Right renal cortex interstitium (tissue), 3 donors: Measurements from ENCODE around the gene PFKP. TPM values are rescaled to one million over a fixed set of nuclear protein-coding genes. Genes with fewer than 3 reads are reported as not detected.
"Not testable (repeated sequence)": the region's sequence is repeated elsewhere in the genome, so short reads cannot be mapped to it uniquely, and the experiment has no call there.

Experiments
- DNase-seq, 3 donors: peaks; one replicate each; pipeline ENCODE4 v3.0.0-alpha.2; 2013; ENCODE audit warnings: low read depth in 3 of 3, low spot score in 2 of 3
- polyA plus RNA-seq, 3 donors: library from polyadenylated mRNA; unstranded; fragments of 120-200 nt; gene quantifications; one replicate each; pipeline ENCODE4 v1.2.1, GENCODE V29; 2013; ENCODE audit not compliant: insufficient read length in 3 of 3

The PFKP gene
- polyA plus RNA-seq, 3 donors: 21.7 to 24.2 (median 22.4) TPM

DNA sequence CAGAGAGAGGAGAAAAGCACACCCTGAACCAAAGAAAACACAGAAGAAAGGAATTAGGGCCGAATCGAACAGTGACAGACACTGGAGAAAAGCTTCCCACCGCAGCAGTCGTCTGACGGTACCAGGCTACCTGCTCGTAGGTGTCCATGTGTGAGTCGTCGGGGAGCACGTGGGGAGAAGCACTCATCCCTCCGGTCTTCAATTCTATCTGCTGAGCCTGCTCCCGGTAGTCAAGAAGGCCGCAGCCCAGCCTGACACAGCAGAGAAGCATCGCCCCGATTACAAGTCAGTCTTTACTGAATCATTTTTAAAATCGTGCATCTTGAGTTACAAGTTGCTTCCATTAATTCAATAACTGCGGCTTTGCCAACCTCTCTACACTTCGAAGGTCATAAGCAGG is 80.7 kb downstream of the PFKP start:
- no peak for DNase-seq

DNA sequence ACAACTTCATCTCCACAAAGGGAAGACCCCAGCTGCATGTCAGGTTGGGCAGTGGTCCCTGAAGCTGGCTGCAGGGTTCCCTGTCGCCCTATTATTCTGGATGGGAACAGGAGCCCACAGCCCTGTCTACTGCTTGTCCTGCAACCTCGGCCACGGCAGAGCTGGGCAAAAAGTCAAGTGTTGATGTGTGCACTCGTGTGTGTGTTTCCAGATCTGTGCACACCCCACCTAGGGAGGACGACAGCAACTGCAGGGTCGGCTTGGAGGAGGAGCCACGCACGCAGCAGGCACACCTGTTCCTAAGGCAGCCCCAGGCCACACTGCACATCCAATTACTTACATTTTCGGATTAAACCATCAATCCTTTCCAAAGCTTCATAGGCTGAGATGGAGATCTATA is 81.6 kb downstream of the PFKP start:
- no peak for DNase-seq

DNA sequence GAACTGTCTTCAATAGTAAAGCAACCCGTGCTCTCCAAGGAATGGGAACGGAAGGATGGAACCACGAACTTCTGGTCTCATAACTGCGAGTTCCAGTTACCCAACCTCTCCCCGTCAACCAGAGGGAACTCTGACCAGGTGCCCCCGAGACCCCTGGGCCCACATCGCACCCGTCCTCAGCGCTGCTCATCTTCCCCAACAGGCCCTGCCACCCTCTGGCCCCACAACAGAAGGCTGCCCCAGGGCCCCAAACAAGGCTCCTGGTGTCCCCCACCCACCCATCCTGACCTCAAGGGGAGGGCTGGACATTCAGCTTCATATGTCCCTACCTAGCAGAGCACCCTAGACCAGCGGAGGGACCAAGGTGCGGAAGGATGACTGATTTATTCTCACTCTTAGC is 82.6 kb downstream of the PFKP start:
- no peak for DNase-seq

DNA sequence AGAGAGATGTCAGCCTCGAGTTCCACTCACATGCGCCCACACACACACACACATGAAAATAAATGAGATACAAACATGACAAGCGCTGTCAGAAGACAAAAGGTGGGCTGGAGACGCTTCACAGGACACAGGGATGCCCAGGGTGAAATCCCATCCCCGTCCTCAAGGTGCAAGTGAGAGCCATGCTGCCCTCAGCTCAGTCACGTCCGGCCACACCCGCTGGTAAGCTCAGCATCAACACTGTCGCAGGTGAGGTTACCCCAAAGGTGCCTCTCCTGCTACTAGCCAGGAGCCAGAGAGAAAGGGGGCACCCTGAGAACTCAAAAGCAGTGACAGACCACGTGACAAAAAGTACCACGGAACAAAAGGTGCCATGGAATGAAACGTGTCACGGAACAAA is 83.0 kb downstream of the PFKP start:
- no peak for DNase-seq

DNA sequence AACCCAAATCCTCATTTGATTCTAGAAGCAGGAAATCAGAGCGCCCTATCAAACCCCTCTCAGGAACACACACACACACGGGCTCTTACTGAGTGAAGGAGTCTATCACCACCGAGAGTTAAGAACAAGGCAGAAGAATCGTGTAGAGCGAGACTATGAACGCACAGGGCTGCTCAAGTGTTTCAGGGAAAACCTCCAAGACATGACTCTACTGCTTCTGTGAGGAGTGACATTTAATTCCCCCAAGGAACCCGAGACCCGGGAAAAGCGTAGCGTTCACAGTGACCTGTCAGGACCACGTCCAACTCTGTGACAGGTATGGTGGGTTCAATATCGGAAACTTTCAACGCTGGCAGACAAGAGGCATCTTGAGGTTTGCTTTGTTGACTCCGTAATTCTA is 83.6 kb downstream of the PFKP start:
- no peak for DNase-seq

DNA sequence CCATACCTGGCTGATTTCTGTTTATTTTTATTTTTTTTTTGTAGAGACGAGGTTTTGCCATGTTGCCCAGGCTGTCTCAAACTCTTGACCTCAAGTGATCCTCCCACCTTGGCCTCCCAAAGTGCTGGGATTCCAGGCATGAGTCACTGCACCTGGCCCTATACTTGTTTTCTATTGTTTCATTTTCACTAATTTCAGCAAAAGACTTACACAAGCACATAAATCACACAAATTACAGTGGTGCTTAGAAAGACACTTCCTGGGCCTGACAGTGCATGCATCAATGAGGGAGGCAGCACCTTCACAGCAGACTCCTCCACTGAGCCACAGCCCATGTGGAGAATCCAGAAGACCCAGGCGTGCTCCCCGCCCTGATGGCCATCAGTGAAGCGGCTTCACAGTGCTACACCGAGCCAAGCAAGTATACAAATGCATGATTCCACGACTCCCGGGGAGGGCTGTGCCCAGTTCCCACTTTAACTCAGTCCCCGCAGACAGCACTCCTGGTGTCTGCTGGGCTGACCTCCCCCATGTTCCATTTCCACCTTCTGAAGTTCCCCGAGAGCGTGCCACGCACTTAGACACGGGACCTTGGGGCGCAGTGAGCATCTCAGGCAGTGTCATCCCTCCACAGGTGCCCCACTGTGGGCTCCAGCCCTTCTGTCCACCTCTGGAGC is 84.7 kb downstream of the PFKP start:
- no peak for DNase-seq

DNA sequence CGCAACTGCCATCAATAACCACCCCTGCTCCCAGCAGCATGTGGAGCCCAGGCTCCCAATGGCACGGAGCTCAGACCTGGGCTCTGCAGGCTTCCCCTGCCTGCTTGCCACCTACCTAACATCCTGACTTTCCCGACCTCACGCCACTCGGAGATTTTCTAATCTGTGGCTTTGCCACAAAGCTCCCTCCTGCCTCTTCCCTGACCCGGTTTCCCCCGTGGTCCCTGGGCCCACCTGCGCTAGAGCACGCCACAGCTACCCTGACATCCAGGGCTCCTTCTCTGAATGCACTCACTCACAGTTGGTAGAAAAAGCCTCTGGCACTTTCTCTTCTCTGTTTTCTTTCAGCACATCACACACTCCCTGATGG is 85.2 kb downstream of the PFKP start:
- no peak for DNase-seq

DNA sequence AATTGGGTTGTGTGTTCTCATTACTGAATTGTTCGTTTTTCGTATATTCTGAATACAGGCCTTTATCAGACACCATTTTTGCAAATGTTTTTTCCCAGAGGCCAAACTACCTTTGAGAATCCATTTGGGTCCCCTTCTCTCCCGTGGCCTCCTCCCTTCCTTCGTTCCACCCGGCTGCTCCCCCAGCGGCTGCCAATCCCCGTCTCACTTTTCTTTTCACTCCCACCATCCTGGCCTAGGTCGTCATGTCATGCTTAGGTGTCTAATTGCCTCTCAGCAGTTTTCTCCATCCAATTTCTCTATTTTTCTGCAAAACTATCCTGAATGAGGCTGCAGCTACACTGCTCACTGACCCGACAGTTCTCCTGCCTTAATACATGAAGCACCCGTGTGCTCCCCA is 87.3 kb downstream of the PFKP start:
- DNase-seq: peak in 1 of 3 donors; percentile 12

DNA sequence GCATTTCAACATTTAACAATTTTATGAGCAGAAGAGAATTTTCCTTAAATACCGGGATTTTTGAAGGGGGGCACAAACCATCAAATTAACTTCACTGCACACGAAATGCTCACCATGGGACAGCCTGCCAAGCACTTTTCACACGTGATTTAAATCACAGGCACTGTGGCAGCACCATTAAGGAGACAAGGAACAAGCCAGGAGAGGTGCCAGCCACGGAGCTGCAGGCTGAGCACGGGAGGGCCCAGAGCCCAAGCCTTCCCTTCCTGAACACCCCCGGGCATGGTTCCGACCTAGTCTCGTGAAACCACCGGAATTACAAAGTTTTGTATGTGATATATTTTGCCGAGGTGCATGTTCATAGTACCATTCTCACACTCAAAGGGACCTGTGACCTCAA is 91.8 kb downstream of the PFKP start:
- DNase-seq: no peak

DNA sequence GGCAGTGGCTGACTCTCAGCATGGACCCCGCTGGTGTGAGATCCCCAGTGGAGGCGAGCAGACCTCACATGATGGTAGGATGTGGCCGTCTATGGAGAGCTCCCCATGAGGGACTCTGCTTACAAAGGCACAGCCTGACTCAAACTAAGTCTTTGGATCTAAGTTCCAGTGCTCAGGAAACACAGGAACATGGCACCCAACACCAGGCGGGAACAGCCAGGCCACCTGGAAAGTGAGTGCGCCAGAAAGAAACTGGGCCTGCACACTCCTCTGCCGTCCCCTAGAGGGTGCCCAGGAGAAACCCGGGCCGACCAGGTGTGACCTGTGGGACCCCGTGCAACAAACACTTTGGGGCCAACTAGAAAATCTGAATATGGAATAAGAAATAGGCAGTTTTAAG is 95.2 kb downstream of the PFKP start:
- DNase-seq: no peak

DNA sequence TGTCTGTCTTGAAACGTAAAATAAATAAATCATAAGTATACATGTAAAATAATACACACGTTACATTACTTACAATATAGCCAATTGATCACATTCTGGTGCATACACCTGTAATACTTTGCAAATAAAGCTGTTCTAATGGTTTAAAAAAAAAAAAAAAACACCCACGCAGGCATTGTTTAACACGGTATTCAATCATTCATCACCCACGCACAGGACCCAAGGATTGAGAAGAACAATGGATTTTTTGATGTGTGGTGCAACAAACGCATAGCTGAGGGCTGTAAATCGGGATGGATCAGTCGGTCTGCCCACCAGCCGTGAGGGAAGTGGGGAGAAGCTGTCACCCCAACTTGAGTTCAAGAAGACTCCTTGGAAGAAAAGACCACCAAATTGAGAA is 96.5 kb downstream of the PFKP start:
- DNase-seq: no peak

DNA sequence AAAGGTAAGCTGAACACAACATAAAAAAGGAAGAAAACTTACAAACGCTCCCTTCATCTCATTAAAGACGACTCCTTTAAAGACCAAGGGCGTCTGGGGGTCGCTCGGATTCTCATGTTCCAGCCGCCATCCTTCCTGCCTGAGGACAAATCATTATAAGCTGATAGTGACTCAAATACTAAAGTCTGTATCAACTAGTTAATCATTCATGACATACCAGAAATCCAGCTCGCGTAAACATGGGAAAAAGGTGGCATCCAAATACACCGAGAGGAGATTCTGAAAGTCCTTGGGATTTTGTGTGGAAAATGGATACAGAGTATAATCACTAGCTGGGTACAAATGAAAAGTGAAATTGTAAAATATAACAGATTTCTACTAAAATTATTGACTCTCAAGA is 97.8 kb downstream of the PFKP start:
- no peak for DNase-seq

DNA sequence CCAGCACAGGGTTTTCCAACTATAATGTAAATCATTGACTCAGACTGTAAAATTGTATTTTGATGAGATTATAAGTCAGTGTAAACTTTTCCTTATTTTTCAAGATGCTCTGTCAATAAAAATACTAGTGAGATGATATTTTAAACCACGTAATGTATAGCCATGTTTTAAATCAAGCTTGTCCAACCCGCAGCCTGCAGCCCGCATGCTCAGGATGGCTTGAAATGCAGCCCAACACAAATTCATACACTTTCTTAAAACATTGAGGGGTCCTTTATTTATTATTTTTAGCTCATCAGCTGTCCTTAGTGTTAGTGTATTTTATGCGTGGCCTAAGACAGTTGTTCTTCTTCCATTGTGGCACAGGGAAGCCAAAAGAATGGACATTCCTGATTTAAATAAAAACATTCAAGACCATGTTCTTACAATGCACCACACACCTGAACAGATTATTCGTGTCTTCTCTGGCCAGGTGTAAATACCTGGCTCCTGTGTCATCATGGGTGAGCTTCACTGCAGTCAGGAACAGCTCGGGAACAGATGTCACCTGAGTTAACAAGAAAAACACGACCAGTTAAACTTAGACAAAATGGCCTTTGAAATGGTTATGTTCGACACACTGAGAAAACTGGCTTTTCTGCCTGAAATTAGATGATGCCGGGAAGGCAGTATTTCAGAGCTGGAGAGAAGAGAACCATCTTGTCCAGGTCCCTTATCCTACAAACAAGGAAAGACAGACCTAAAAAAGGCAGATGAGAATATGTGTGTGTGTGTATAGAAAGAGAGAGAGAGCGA is 99.3 kb downstream of the PFKP start:
- DNase-seq: no peak

DNA sequence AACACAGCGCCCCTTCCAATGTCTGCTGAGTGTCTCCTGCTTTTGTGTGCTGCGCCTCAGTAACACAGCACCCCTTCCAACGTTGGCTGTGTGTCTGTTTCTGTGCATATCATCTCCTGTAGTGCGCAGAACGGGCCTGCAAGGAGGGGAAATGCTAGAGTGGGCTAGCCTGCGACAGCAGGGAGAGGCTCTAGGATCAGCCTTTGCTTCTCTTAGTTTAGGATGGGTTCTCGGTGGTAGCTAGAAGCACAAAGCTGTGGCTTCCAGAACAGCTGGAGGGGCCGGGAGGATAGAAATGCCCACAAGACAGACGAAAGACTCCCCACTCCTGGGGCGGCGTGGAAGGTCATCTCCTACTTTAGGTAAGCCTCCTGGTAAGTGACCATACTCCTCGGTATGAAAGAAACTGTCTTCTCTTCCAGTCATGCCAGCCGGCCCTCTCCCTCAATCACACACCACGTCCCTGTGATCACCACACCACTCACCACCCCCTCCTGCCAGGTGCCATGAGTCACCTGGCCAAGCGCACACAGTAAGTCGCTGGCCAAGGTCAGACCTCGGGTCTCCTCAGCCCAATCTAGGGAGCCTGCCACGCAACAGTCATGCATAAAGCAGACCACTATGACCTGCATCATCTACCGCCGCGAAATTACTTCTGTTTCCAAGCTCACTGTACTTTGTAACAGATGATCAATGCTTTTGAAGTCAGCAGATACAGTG is 100.4 kb downstream of the PFKP start:
- DNase-seq: no peak

DNA sequence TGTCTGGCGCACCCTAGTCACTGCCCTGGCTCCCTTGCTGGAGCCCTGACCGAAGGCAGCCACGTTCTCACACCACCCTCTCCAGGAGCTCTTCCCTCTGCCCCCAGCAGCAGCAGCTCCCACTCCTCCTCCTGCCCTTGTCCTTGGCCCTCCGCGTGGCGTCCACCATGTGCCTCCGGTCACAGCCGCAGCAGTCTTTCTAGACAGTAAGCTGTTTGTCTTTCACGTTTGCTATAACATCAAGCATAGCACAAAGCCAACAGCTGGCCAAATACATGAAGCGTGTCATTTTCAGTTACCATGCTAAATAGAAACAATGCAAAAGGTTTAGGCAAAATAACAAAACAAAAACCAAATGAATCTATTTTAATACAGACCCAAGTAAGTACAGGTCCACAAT is 101.9 kb downstream of the PFKP start:
- DNase-seq: no peak

DNA sequence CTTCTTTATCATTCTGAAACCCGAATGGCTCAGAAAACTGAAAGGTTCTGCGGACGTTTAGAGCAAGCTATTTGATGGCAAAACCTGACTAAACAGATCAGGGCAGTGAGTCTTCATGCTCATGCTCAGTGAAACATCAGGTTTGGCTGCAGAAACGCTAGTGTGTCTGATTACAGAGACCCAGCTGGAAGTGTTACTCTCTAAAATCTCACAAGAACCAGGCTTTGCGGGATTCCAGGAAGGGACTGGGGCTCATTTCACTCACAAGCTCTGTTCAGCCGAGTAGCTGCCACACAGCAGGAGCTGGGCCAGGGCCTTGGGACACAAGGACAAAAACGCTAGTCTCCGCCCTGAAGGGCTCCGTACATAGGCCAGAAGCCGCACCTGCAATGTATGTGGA is 102.3 kb downstream of the PFKP start:
- DNase-seq: no peak

DNA sequence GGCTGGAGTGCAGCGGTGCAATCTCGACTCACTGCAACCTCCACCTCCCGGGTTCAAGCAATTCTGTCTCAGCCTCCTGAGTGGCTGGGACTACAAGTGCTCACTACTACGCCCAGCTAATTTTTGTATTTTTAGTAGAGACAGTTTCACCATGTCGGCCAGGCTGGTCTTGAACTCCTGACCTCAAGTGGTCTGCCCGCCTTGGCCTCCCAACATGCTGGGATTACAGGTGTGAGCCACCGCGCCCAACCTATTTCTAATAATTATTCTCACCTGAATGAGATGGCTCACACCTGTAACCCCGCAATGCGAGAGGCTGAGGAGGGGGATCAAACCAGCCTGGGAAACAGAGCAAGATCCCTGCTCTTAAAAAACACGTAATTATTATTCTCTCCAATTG is 104.1 kb downstream of the PFKP start:
- not testable (repeated sequence) for DNase-seq

DNA sequence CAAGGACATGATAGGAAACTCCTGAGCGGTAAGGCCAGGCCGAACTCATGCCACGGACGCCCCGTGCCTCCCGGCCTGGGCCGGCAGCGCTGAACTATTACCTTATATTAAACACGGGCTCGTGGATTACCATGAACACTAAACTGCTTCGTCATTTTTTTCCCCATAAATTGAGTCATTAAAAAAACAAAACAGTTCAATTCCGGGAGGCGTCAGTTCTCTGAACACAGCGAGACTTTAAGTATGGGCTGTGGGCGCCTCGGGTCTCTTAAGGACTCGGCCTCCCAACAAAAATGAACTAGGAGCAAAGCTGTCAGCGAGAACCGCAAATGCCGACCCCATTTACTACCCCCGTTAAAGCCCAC is 104.7 kb downstream of the PFKP start:
- DNase-seq: peak in 2 of 3 donors; percentile 25 to 26

DNA sequence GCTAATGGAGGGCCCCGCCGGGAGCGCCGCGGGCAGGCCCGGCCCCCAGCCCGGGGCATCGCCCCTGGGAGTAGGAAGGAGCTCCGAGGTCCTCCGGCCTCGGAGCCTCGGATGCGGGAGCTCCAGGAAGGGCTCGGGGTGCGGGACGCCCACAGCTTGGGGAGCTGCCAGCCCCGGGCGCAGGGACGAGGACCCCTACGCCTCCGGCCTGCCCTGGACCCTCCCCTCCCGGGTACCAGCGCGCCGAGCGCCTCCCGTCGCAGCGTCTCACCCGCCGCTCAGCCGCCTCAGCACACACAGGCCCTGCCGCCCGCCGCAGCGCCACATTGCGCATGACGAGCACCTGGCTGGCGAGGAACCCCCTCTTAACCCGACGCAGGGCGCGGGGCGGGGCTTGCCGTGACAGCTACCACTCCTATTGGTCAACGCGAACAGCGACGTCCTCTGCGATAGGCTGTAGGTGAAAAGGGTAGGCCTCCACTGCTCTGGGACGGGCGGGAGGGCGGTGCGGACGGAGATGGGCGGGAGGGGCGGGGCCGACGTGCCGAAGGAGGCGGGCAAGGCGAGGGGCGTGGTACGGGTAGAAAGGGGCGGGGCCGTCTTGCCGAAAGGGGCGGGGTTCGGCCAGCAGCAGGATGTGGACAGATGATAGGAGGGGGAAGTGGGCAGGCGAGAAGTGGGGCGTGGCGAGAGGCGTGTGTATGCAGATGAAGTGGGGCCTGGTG is 105.3 kb downstream of the PFKP start, which contains the start of gene PITRM1:
Gene PITRM1, minus strand, starts transcription at position 337 of the 725 bp plus-strand sequence. Its CDS starts 10 bp downstream, at position 327.
- DNase-seq: peak; percentile 89 to 94 (median 92)

DNA sequence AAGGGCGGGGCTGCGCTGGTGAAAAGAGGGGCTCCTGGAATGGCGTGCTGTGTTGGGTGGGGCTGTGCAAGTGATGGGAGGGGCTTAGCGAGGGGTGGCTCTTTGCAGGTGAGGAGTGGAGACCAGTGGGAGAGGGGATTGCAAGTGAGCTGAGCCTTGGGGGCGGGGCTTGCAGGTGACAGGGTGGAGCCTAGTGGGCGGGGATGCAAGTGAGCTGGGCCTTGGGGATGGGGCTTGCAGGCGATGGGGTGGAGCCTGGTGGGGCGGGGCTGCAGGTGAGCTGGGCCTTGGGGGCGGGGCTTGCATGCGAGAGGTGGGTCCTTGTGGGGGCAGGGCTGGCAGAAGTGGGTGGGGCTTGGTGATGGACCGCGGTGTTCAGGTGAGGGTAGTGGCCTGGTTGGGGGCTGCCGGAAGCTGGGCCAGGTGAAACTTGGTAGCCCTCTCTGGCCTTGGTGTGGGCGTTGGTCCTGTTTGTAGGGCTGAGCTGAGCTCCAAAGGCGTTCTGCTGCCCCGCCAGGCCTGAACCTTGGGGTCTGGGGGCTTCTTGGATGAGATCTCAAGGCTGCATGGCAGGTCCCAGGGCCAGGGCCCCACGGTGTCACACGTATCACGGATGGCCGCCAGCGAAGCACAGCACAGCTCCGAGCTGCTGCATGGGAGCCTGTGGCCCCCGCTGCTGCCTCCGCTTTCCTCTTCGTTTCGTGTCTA is 106.0 kb downstream of the PFKP start:
- DNase-seq: no peak
